HG03045 (cell line): ENCODE results near the gene PLCXD1.

Experiments used
- ATAC-seq: cut with Tn5 transposase; IDR thresholded peaks from one replicate; pipeline ENCODE4 v1.9.1; 2021; ENCODE audit warnings: mild to moderate bottlenecking, moderate library complexity; ENCODE audit not compliant: unreplicated experiment

PLCXD1 gene

GRCh38 chrX:333611-334311 is 52.6 kb downstream of the PLCXD1 start:
- no peak for ATAC-seq

GRCh38 chrX:334331-334891 is 53.2 kb downstream of the PLCXD1 start:
- ATAC-seq = no peak

GRCh38 chrX:334971-335757 is 54.0 kb downstream of the PLCXD1 start:
- ATAC-seq = no peak

- no peak for ATAC-seq
Measured at GRCh38 chrX:335758-336155, 54.6 kb downstream of the PLCXD1 start.

GRCh38 chrX:336227-336626 is 55.0 kb downstream of the PLCXD1 start:
- no peak for ATAC-seq

- ATAC-seq = no peak
Measured at GRCh38 chrX:337331-337831, 56.2 kb downstream of the PLCXD1 start.

GRCh38 chrX:338281-338835 is 57.2 kb downstream of the PLCXD1 start:
- ATAC-seq = no peak

- ATAC-seq = no peak
Measured at GRCh38 chrX:338836-339400, 57.7 kb downstream of the PLCXD1 start.

GRCh38 chrX:340121-340520 is 58.9 kb downstream of the PLCXD1 start:
- ATAC-seq = no peak

- no peak for ATAC-seq
Measured at GRCh38 chrX:340641-341423, 59.7 kb downstream of the PLCXD1 start.

GRCh38 chrX:341541-342101 is 60.4 kb downstream of the PLCXD1 start:
- ATAC-seq = no peak

- no peak for ATAC-seq
Measured at GRCh38 chrX:344371-344901, 63.3 kb downstream of the PLCXD1 start.

- ATAC-seq = no peak
Measured at GRCh38 chrX:345020-345925, 64.1 kb downstream of the PLCXD1 start.

GRCh38 chrX:346034-346813 is 65.0 kb downstream of the PLCXD1 start:
- no peak for ATAC-seq

- ATAC-seq = no peak
Measured at GRCh38 chrX:347351-348117, 66.4 kb downstream of the PLCXD1 start.

- ATAC-seq = no peak
Measured at GRCh38 chrX:348461-349117, 67.4 kb downstream of the PLCXD1 start.

GRCh38 chrX:349196-349595 is 68.0 kb downstream of the PLCXD1 start:
- no peak for ATAC-seq
